Measurements from ENCODE around the gene DCC. TPM values are rescaled to one million over a fixed set of nuclear protein-coding genes. Genes with fewer than 3 reads are reported as not detected.

DCC gene
- total RNA-seq, 4 donors from 2014 or later, result 0.94 TPM; not detected in 3

DNA sequence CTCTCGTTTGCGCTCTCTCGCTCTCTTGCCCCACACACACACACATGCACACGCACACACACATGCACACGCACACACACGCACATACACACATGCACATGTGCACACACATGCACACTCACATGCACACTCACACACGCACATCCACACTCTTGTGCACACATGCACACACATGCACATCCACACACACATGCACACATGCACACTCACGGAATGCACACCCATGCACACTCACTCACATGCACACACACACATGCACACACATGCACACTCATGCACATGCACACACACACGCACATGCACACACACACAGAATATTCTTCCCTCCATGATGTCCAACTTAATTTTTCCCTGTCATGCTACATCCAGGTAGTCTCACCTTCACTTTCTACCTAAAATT is 360.1 kb downstream of the DCC start:
- no peak for DNase-seq
- intact Hi-C loops (cut with DNase I), result no loop called here

DNA sequence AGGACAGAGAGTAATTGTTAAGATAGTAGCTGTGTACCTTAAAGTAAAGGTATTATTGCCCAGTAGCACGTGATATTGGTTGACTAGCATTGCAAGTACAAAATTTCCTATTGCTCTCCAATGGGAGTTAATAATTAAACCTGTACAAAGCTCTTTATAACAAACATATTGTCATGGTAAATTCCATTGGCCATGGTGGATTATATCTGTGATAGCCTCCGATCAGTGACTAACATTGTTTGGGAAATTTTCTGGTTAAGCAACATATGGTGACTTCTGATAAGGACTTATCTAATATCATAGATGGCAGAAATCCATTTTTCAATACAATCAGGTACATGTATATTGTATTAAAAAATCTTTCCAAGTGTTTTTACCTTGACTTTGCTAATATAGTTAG is 360.8 kb downstream of the DCC start:
- no peaks in the 10 kb centered on the region for H3K4me1 ChIP-seq
- H3K36me3 ChIP-seq, result no peaks in the 10 kb centered on the region
- no peaks in the 10 kb centered on the region for H3K27me3 ChIP-seq
- intact Hi-C loops (cut with DNase I), result no loop called here
- WGBS, 2 donors, result 77 to 80% methylated on average over 2 of the region's 2 CpGs
- no peak for DNase-seq
- H3K9me3 ChIP-seq, result no peaks in the 10 kb centered on the region
- no peak overlapping the region for H3K4me3 ChIP-seq (replicated peaks in 1 of 3)
- no peak for TF ChIP-seq POLR2A (IDR thresholded peaks at IDR 0.05)
- TF ChIP-seq, protein P1, sequence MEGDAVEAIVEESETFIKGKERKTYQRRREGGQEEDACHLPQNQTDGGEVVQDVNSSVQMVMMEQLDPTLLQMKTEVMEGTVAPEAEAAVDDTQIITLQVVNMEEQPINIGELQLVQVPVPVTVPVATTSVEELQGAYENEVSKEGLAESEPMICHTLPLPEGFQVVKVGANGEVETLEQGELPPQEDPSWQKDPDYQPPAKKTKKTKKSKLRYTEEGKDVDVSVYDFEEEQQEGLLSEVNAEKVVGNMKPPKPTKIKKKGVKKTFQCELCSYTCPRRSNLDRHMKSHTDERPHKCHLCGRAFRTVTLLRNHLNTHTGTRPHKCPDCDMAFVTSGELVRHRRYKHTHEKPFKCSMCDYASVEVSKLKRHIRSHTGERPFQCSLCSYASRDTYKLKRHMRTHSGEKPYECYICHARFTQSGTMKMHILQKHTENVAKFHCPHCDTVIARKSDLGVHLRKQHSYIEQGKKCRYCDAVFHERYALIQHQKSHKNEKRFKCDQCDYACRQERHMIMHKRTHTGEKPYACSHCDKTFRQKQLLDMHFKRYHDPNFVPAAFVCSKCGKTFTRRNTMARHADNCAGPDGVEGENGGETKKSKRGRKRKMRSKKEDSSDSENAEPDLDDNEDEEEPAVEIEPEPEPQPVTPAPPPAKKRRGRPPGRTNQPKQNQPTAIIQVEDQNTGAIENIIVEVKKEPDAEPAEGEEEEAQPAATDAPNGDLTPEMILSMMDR (IDR thresholded peaks at IDR 0.05), result no peak
- H3K27ac ChIP-seq, result no peak overlapping the region

More for the DNA sequence above, 360.1 kb downstream of the DCC start:
- no peak overlapping the region for H3K27ac ChIP-seq
- 88 to 91% methylated on average over 9 of the region's 9 CpGs for WGBS, 2 donors
- H3K9me3 ChIP-seq, result no peaks in the 10 kb centered on the region
- H3K4me3 ChIP-seq (replicated peaks in 1 of 3), result no peak overlapping the region
- no peaks in the 10 kb centered on the region for H3K27me3 ChIP-seq
- TF ChIP-seq POLR2A (IDR thresholded peaks at IDR 0.05), result no peak
- TF ChIP-seq, protein P1 (IDR thresholded peaks at IDR 0.05), result no peak
- H3K4me1 ChIP-seq, result no peaks in the 10 kb centered on the region
- H3K36me3 ChIP-seq, result no peaks in the 10 kb centered on the region

DNA sequence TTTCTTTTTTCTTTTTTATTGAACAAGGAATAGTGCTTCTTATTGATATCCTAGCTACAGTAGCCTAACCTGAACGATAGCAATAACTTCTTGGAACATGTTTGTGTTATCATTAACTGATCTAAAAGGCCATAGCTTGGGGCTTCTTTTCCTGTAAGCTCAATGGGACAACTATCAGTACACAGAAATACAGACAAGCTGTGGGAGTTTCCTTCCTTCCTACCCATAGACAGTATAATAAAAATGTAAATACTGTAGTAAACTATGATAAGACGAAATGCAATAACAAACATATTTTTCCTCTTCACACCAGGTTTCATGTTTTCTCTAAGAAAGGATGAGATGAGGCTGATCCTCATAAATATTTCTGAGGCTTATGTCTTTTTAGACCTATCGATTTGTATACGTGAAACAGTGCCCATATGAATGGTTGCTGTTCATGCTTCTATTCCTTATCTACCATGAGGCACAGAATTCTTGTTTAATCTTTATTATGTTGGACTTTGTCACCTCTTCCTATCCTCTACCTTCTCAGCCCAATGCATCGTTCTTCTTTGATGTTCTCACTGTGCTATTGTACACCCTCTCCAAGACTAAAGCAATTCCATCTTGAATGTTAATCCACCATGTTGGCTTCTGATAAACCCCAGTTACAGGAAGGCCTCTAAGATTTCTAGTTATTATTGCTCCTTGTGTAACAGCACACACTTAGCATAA is 361.4 kb downstream of the DCC start:
- H3K4me1 ChIP-seq, result no peaks in the 10 kb centered on the region
- no peaks in the 10 kb centered on the region for H3K36me3 ChIP-seq
- no peak overlapping the region for H3K4me3 ChIP-seq (replicated peaks in 1 of 3)
- WGBS, 2 donors, result 88 to 89% methylated on average over 5 of the region's 5 CpGs
- no peak overlapping the region for H3K27ac ChIP-seq
- TF ChIP-seq POLR2A (IDR thresholded peaks at IDR 0.05), result no peak
- TF ChIP-seq, protein P1 (IDR thresholded peaks at IDR 0.05), result no peak
- H3K27me3 ChIP-seq, result no peaks in the 10 kb centered on the region
- no peak for DNase-seq
- H3K9me3 ChIP-seq, result no peaks in the 10 kb centered on the region
- intact Hi-C loops (cut with DNase I), result no loop called here

DNA sequence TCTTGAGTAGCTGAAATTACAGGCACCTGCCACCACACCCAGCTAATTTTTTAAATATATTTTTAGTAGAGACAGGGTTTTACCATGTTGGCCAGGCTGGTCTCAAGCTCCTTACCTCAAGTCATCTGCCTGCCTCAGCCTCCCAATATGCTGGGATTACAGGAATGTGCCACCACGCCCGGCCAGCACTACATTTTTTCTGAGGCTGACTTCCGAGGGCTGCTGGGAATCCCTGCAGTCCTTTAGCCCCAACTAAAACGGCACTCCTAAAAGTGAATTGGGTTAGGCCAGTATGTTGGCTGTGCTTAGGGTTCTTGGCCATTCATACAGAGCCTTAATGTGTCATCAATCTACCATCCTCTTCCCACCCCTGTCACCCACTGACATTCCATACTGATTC is 375.4 kb downstream of the DCC start:
- no peak overlapping the region for H3K27ac ChIP-seq

DNA sequence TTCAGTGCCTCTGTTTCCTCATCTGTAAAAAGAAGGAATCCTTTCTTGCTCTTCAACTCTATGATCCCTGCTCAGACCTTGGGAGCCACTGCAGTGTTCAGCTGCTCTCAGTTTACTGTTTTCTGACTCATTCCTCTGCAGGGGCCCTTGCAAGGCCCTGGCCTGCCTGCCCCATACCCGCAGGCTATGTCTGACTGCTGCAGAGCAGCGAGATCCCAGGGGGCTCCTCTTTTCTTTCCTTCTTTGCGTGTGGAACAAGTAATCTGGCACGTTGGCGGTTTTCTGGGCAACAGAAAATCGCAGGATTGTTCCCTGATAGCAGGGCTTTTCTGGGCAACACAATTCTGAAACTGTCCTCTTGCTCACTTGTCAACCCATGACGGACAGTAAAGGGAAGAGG is 376.0 kb downstream of the DCC start:
- no peaks in the 10 kb centered on the region for H3K36me3 ChIP-seq
- DNase-seq, result no peak
- no peak overlapping the region for H3K4me3 ChIP-seq (replicated peaks in 1 of 3)
- TF ChIP-seq, protein P1 (IDR thresholded peaks at IDR 0.05), result no peak
- TF ChIP-seq POLR2A (IDR thresholded peaks at IDR 0.05), result no peak
- intact Hi-C loops (cut with DNase I), result no loop called here
- H3K4me1 ChIP-seq, result no peaks in the 10 kb centered on the region
- H3K27ac ChIP-seq, result no peak overlapping the region
- no peaks in the 10 kb centered on the region for H3K27me3 ChIP-seq
- WGBS, 2 donors, result 86 to 94% methylated on average over 6 of the region's 7 CpGs
- no peaks in the 10 kb centered on the region for H3K9me3 ChIP-seq

More for the DNA sequence above, 375.4 kb downstream of the DCC start:
- TF ChIP-seq POLR2A (IDR thresholded peaks at IDR 0.05), result no peak
- TF ChIP-seq, protein P1 (IDR thresholded peaks at IDR 0.05), result no peak
- intact Hi-C loops (cut with DNase I), result no loop called here
- DNase-seq, result no peak
- Histone ChIP-seq H3K9me3 (no peaks in the 10 kb centered on the region), H3K36me3 (no peaks in the 10 kb centered on the region), H3K27me3 (no peaks in the 10 kb centered on the region), H3K4me3 (replicated peaks in 1 of 3) (no peak overlapping the region), H3K4me1 (no peaks in the 10 kb centered on the region)
- WGBS, 2 donors, result 74 to 79% methylated on average over 4 of the region's 4 CpGs

Data from thyroid gland (tissue), 4 donors.